ENCODE measurements around the gene UST.
"Not testable (repeated sequence)": the region's sequence is repeated elsewhere in the genome, so short reads cannot be mapped to it uniquely, and the experiment has no call there.

The UST gene

GRCh38 chr6:148866657-148867268, 119.9 kb downstream of the UST start:
- H3K27me3 ChIP-seq (ENCODE audit: control insufficient read depth, insufficient read depth, low read length), result no peaks in the 10 kb centered on the region
- H3K4me1 ChIP-seq (ENCODE audit: control insufficient read depth, low read depth, low read length), result peaks cover 22% of the 10 kb centered on the region
- no peak overlapping the region for H3K4me3 ChIP-seq (ENCODE audit: low read length)
- H3K36me3 ChIP-seq (ENCODE audit: control insufficient read depth, low read depth, low read length), result no peaks in the 10 kb centered on the region
- no peak overlapping the region for H3K27ac ChIP-seq (ENCODE audit: low read length)
- no peaks in the 10 kb centered on the region for H3K9me3 ChIP-seq (ENCODE audit: control insufficient read depth, low read depth, low read length)
- H3K9ac ChIP-seq (ENCODE audit: low read length), result no peak overlapping the region

GRCh38 chr6:148867862-148868261, 121.0 kb downstream of the UST start:
- H3K27me3 ChIP-seq (ENCODE audit: control insufficient read depth, insufficient read depth, low read length), result no peaks in the 10 kb centered on the region
- no peak overlapping the region for H3K27ac ChIP-seq (ENCODE audit: low read length)
- no peak overlapping the region for H3K9ac ChIP-seq (ENCODE audit: low read length)
- no peak overlapping the region for H3K4me3 ChIP-seq (ENCODE audit: low read length)
- H3K9me3 ChIP-seq (ENCODE audit: control insufficient read depth, low read depth, low read length), result no peaks in the 10 kb centered on the region
- no peaks in the 10 kb centered on the region for H3K36me3 ChIP-seq (ENCODE audit: control insufficient read depth, low read depth, low read length)
- peaks cover 22% of the 10 kb centered on the region for H3K4me1 ChIP-seq (ENCODE audit: control insufficient read depth, low read depth, low read length)

GRCh38 chr6:148868314-148868713, 121.5 kb downstream of the UST start:
- H3K9ac ChIP-seq (ENCODE audit: low read length), result no peak overlapping the region
- H3K27ac ChIP-seq (ENCODE audit: low read length), result no peak overlapping the region
- H3K4me3 ChIP-seq (ENCODE audit: low read length), result no peak overlapping the region
- H3K27me3 ChIP-seq (ENCODE audit: control insufficient read depth, insufficient read depth, low read length), result no peaks in the 10 kb centered on the region
- no peaks in the 10 kb centered on the region for H3K9me3 ChIP-seq (ENCODE audit: control insufficient read depth, low read depth, low read length)
- H3K36me3 ChIP-seq (ENCODE audit: control insufficient read depth, low read depth, low read length), result no peaks in the 10 kb centered on the region
- peaks cover 22% of the 10 kb centered on the region for H3K4me1 ChIP-seq (ENCODE audit: control insufficient read depth, low read depth, low read length)

GRCh38 chr6:148868901-148869300, 122.1 kb downstream of the UST start:
- Histone ChIP-seq H3K27ac (ENCODE audit: low read length) (no peak overlapping the region), H3K9ac (ENCODE audit: low read length) (no peak overlapping the region), H3K9me3 (ENCODE audit: control insufficient read depth, low read depth, low read length) (no peaks in the 10 kb centered on the region), H3K27me3 (ENCODE audit: control insufficient read depth, insufficient read depth, low read length) (no peaks in the 10 kb centered on the region), H3K36me3 (ENCODE audit: control insufficient read depth, low read depth, low read length) (no peaks in the 10 kb centered on the region), H3K4me1 (ENCODE audit: control insufficient read depth, low read depth, low read length) (peaks cover 22% of the 10 kb centered on the region), H3K4me3 (ENCODE audit: low read length) (no peak overlapping the region)

- Histone ChIP-seq H3K27ac (ENCODE audit: low read length) (no peak overlapping the region), H3K36me3 (ENCODE audit: control insufficient read depth, low read depth, low read length) (no peaks in the 10 kb centered on the region), H3K9me3 (ENCODE audit: control insufficient read depth, low read depth, low read length) (no peaks in the 10 kb centered on the region), H3K9ac (ENCODE audit: low read length) (no peak overlapping the region), H3K4me1 (ENCODE audit: control insufficient read depth, low read depth, low read length) (peaks cover 21% of the 10 kb centered on the region), H3K4me3 (ENCODE audit: low read length) (no peak overlapping the region), H3K27me3 (ENCODE audit: control insufficient read depth, insufficient read depth, low read length) (no peaks in the 10 kb centered on the region)
These were observed 122.8 kb downstream of the UST start for GRCh38 chr6:148869585-148869984.

- Histone ChIP-seq H3K4me3 (ENCODE audit: low read length) (no peak overlapping the region), H3K36me3 (ENCODE audit: control insufficient read depth, low read depth, low read length) (no peaks in the 10 kb centered on the region), H3K27me3 (ENCODE audit: control insufficient read depth, insufficient read depth, low read length) (no peaks in the 10 kb centered on the region), H3K9me3 (ENCODE audit: control insufficient read depth, low read depth, low read length) (no peaks in the 10 kb centered on the region), H3K9ac (ENCODE audit: low read length) (no peak overlapping the region), H3K4me1 (ENCODE audit: control insufficient read depth, low read depth, low read length) (peaks cover under 1% of the 10 kb centered on the region), H3K27ac (ENCODE audit: low read length) (no peak overlapping the region)
These were observed 126.3 kb downstream of the UST start for GRCh38 chr6:148873154-148873553.

GRCh38 chr6:148873868-148874267, 127.0 kb downstream of the UST start:
- Histone ChIP-seq H3K27me3 (ENCODE audit: control insufficient read depth, insufficient read depth, low read length) (no peaks in the 10 kb centered on the region), H3K4me1 (ENCODE audit: control insufficient read depth, low read depth, low read length) (no peaks in the 10 kb centered on the region), H3K4me3 (ENCODE audit: low read length) (no peak overlapping the region), H3K36me3 (ENCODE audit: control insufficient read depth, low read depth, low read length) (no peaks in the 10 kb centered on the region), H3K27ac (ENCODE audit: low read length) (no peak overlapping the region), H3K9me3 (ENCODE audit: control insufficient read depth, low read depth, low read length) (no peaks in the 10 kb centered on the region), H3K9ac (ENCODE audit: low read length) (no peak overlapping the region)

GRCh38 chr6:148874698-148875293, 128.0 kb downstream of the UST start:
- H3K4me1 ChIP-seq (ENCODE audit: control insufficient read depth, low read depth, low read length), result no peaks in the 10 kb centered on the region
- no peak overlapping the region for H3K4me3 ChIP-seq (ENCODE audit: low read length)
- H3K9ac ChIP-seq (ENCODE audit: low read length), result no peak overlapping the region
- H3K27me3 ChIP-seq (ENCODE audit: control insufficient read depth, insufficient read depth, low read length), result no peaks in the 10 kb centered on the region
- no peak overlapping the region for H3K27ac ChIP-seq (ENCODE audit: low read length)
- no peaks in the 10 kb centered on the region for H3K36me3 ChIP-seq (ENCODE audit: control insufficient read depth, low read depth, low read length)
- H3K9me3 ChIP-seq (ENCODE audit: control insufficient read depth, low read depth, low read length), result no peaks in the 10 kb centered on the region

- no peak overlapping the region for H3K4me3 ChIP-seq (ENCODE audit: low read length)
- no peak overlapping the region for H3K9ac ChIP-seq (ENCODE audit: low read length)
- no peaks in the 10 kb centered on the region for H3K27me3 ChIP-seq (ENCODE audit: control insufficient read depth, insufficient read depth, low read length)
- H3K4me1 ChIP-seq (ENCODE audit: control insufficient read depth, low read depth, low read length), result peaks cover 10% of the 10 kb centered on the region
- H3K36me3 ChIP-seq (ENCODE audit: control insufficient read depth, low read depth, low read length), result no peaks in the 10 kb centered on the region
- H3K27ac ChIP-seq (ENCODE audit: low read length), result no peak overlapping the region
- no peaks in the 10 kb centered on the region for H3K9me3 ChIP-seq (ENCODE audit: control insufficient read depth, low read depth, low read length)
These were observed 131.9 kb downstream of the UST start for GRCh38 chr6:148878683-148879082.

- H3K27me3 ChIP-seq (ENCODE audit: control insufficient read depth, insufficient read depth, low read length); H3K27ac ChIP-seq (ENCODE audit: low read length); H3K9me3 ChIP-seq (ENCODE audit: control insufficient read depth, low read depth, low read length); H3K4me3 ChIP-seq (ENCODE audit: low read length); H3K9ac ChIP-seq (ENCODE audit: low read length); H3K36me3 ChIP-seq (ENCODE audit: control insufficient read depth, low read depth, low read length): not testable (repeated sequence)
- peaks cover 22% of the 10 kb centered on the region for H3K4me1 ChIP-seq (ENCODE audit: control insufficient read depth, low read depth, low read length)
These were observed 133.9 kb downstream of the UST start for GRCh38 chr6:148880742-148881141.

- Histone ChIP-seq H3K9me3 (ENCODE audit: control insufficient read depth, low read depth, low read length) (no peaks in the 10 kb centered on the region), H3K4me1 (ENCODE audit: control insufficient read depth, low read depth, low read length) (peaks cover 29% of the 10 kb centered on the region), H3K27ac (ENCODE audit: low read length) (no peak overlapping the region), H3K27me3 (ENCODE audit: control insufficient read depth, insufficient read depth, low read length) (no peaks in the 10 kb centered on the region), H3K4me3 (ENCODE audit: low read length) (no peak overlapping the region), H3K36me3 (ENCODE audit: control insufficient read depth, low read depth, low read length) (no peaks in the 10 kb centered on the region), H3K9ac (ENCODE audit: low read length) (no peak overlapping the region)
These were observed 134.9 kb downstream of the UST start for GRCh38 chr6:148881593-148882311.

- Histone ChIP-seq H3K27me3 (ENCODE audit: control insufficient read depth, insufficient read depth, low read length) (no peaks in the 10 kb centered on the region), H3K9me3 (ENCODE audit: control insufficient read depth, low read depth, low read length) (no peaks in the 10 kb centered on the region), H3K36me3 (ENCODE audit: control insufficient read depth, low read depth, low read length) (peaks cover 8% of the 10 kb centered on the region), H3K27ac (ENCODE audit: low read length) (no peak overlapping the region), H3K9ac (ENCODE audit: low read length) (no peak overlapping the region), H3K4me1 (ENCODE audit: control insufficient read depth, low read depth, low read length) (peaks cover 29% of the 10 kb centered on the region), H3K4me3 (ENCODE audit: low read length) (no peak overlapping the region)
These were observed 136.4 kb downstream of the UST start for GRCh38 chr6:148883270-148883669.

All from iPS-18a (cell line).